RWPE2 (cell line): ENCODE results near the gene ZFPM1.

ENCODE experiments used
- ATAC-seq: fragments of 200-7000 bp; cut with Tn5 transposase; 3 replicates; pipeline ENCODE4 v1.9.1; 2021; ENCODE audit warnings: low read depth
- DNase-seq: peaks from one replicate; pipeline ENCODE4 v3.0.0-alpha.2; 2020; ENCODE audit warnings: low spot score
- H3K27ac ChIP-seq: fragments of 450-650 bp; 2 replicates; pipeline ENCODE4 v1.5.1; 2017; ENCODE audit warnings: mild to moderate bottlenecking; ENCODE audit not compliant: poor library complexity, severe bottlenecking
- H3K27me3 ChIP-seq: fragments of 250-450 bp; sonication (Bioruptor Pico); 2 replicates; pipeline ENCODE4 v1.5.1; 2021; ENCODE audit warnings: mild to moderate bottlenecking, moderate library complexity; ENCODE audit not compliant: insufficient read depth, poor library complexity, severe bottlenecking
- H3K36me3 ChIP-seq: fragments of 250-450 bp; sonication (Bioruptor Pico); 2 replicates; pipeline ENCODE4 v1.5.1; 2020; ENCODE audit warnings: low read depth, mild to moderate bottlenecking, moderate library complexity
- H3K4me1 ChIP-seq: fragments of 250-450 bp; sonication (Bioruptor Pico); 2 replicates; pipeline ENCODE4 v1.5.1; 2021; ENCODE audit warnings: mild to moderate bottlenecking, moderate library complexity; ENCODE audit not compliant: insufficient read depth, poor library complexity, severe bottlenecking
- H3K4me3 ChIP-seq: fragments of 250-450 bp; sonication (Bioruptor Pico); 2 replicates; pipeline ENCODE4 v1.5.1; 2021; ENCODE audit warnings: mild to moderate bottlenecking, moderate library complexity; ENCODE audit not compliant: severe bottlenecking
- H3K9me3 ChIP-seq: fragments of 250-450 bp; sonication (Bioruptor Pico); 2 replicates; pipeline ENCODE4 v1.5.1; 2021; ENCODE audit warnings: mild to moderate bottlenecking, moderate library complexity; ENCODE audit not compliant: severe bottlenecking
- TF ChIP-seq, protein P1 (sequence below): fragments of 450-650 bp; IDR thresholded peaks from one replicate; pipeline ENCODE4 v1.5.1; 2017; ENCODE audit warnings: mild to moderate bottlenecking, moderate library complexity; ENCODE audit not compliant: poor library complexity, severe bottlenecking

ZFPM1 gene

DNA sequence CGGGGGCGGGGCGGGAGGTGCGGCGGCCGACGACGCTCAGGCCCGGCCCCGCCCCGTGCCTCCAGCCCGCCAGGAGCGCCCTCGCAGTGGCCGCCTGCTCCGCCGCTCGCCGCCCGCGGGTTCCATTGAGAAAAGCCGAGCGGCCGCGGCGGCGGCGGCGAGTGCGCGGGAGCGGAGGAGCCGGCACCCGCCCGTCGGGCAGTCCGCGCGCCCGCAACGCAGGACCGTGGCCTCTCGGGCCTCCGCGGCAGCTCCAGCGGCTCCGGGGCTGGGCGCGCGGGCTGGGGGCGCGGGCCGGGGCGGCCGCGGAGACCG, at the start of gene ZFPM1:
TSS of gene ZFPM1 (plus strand) at position 64 of the 315 bp plus-strand sequence. CDS start 359 bp downstream, outside the sequence.
- Histone ChIP-seq H3K9me3 (no peaks in the 10 kb centered on the region), H3K36me3 (no peaks in the 10 kb centered on the region), H3K4me3 (peak within 1 kb of the TSS; percentile 40), H3K4me1 (peaks cover 3% of the 10 kb centered on the region), H3K27me3 (no peaks in the 10 kb centered on the region), H3K27ac (peak within 1 kb of the TSS; percentile 15)
- no peak; the same call in 2 of the 3 replicates for ATAC-seq
- TF ChIP-seq, protein P1, sequence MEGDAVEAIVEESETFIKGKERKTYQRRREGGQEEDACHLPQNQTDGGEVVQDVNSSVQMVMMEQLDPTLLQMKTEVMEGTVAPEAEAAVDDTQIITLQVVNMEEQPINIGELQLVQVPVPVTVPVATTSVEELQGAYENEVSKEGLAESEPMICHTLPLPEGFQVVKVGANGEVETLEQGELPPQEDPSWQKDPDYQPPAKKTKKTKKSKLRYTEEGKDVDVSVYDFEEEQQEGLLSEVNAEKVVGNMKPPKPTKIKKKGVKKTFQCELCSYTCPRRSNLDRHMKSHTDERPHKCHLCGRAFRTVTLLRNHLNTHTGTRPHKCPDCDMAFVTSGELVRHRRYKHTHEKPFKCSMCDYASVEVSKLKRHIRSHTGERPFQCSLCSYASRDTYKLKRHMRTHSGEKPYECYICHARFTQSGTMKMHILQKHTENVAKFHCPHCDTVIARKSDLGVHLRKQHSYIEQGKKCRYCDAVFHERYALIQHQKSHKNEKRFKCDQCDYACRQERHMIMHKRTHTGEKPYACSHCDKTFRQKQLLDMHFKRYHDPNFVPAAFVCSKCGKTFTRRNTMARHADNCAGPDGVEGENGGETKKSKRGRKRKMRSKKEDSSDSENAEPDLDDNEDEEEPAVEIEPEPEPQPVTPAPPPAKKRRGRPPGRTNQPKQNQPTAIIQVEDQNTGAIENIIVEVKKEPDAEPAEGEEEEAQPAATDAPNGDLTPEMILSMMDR, result no peak
- DNase-seq, result no peak

DNA sequence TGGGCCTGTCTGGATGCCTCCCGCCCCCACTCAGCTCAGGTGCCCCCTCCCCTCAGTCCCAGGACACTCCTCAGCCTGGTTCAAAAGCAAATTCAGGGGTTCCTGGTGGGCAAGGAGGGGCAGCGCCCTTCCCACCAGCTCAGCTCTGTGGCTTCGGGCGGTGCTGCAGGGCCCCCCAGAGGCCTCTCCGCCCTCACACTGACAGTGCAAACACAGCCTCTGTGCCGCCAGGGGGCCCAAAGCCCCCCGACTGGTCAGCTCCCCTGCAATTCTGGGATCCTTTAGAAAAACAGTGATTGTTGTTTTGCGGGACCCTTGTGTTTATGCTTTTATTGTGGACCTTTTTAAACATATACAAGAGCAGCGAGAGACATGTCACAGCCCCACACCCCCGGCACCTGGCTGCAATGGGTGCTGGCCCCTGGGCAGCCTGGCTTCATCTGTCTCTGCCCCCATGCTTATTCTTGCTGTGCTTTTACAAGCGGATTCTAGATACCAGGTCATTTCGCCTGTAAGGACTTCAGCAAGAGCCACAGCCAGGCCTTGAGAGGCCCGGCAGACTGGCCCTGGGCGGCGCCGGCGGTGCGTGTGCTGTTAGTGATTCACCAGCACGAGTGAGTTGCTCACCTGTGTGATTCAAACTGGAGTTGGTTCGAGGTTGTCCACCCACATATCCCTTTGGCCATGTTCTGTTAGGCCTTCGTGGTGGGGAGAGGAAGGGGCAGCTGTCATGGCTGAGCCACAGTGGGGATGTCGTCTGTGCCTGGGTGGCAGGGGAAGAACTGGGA, 49.1 kb upstream of the ZFPM1 start:
- Histone ChIP-seq H3K27me3 (no peaks in the 10 kb centered on the region), H3K36me3 (no peaks in the 10 kb centered on the region), H3K4me1 (no peaks in the 10 kb centered on the region), H3K9me3 (no peaks in the 10 kb centered on the region), H3K27ac (no peak overlapping the region), H3K4me3 (no peak overlapping the region)
- TF ChIP-seq, protein P1, result no peak
- ATAC-seq (peak; percentile 18; the same call in 1 of the 3 replicates), DNase-seq (no peak)

DNA sequence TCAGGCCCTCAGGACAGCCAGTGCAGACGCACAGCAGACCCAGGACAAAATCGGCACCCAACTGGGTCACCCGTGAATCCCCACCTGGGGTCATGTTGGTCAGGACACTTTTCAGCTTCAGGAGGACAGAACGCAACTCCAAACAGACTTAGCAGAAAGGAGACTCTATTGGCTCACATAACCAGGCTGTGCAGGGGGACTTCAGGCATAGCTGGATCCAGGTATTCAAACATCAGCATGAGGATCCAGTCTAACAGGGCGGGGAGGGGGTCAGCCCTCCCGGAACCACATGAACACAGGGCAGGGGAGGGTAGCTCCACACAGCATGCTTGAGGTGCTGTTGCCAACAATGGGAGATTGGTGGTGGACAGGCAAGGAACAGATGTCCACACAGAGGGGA, 48.3 kb upstream of the ZFPM1 start:
- no peaks in the 10 kb centered on the region for H3K9me3 ChIP-seq
- no peak for ATAC-seq
- TF ChIP-seq, protein P1, result no peak
- H3K36me3 ChIP-seq, result no peaks in the 10 kb centered on the region
- H3K27me3 ChIP-seq, result no peaks in the 10 kb centered on the region
- no peak for DNase-seq
- H3K27ac ChIP-seq, result no peak overlapping the region
- no peaks in the 10 kb centered on the region for H3K4me1 ChIP-seq
- H3K4me3 ChIP-seq, result no peak overlapping the region

DNA sequence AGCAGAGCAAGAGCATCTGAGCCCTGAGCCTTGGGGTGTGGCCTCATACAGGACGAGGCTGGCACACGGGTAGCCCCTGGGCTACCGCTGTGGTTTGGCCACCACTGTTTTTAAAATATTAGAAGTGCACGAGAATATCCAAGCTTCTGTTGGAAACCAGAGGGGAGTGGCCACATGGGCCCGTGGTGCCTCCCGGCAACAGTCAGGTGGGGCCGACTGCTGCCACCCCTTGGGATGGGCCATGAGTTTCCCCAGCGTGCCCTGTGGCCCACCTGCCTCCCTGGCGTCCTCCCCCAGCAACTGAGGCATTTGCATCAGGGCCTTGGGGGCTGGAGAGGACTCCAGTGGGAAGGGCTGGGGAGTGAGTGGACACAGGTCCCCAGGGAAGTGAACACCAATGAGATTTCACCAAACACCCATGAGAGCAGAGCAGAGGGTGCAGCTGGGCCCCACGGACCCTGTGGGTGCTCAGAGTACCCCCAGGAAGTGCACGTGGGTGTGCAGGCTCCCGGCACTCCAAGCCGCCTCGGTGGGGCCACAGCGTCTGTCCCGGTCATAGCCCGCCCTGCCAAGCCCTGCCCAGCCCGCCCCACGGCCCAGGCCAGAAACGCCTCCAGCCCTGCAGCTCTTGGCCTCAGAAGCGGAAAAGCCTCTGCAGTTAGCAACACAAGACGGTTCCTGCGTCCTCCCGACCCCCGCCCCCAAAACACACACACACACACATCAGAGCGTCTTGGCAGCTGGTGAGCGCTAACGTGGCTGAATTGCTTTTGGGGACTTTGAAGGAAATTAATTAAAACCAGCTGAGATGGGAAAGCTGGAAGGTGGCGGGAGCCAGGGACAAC, 47.6 kb upstream of the ZFPM1 start:
- no peaks in the 10 kb centered on the region for H3K36me3 ChIP-seq
- TF ChIP-seq, protein P1, result no peak
- no peaks in the 10 kb centered on the region for H3K4me1 ChIP-seq
- no peak overlapping the region for H3K4me3 ChIP-seq
- no peak for DNase-seq
- H3K9me3 ChIP-seq, result no peaks in the 10 kb centered on the region
- no peak for ATAC-seq
- H3K27me3 ChIP-seq, result no peaks in the 10 kb centered on the region
- H3K27ac ChIP-seq, result no peak overlapping the region
